Trophoblast cell (in vitro differentiated cells and primary cell): ENCODE measurements around the gene CTSF.

ENCODE experiments used
- DNase-seq, 2 donors: peaks; one replicate each; pipeline ENCODE4 v3.0.0-alpha.2; 2016
- H2AFZ ChIP-seq: 2 replicates; pipeline ENCODE4 v1.6.1; 2013; ENCODE audit warnings: low read length, moderate library complexity, mild to moderate bottlenecking; ENCODE audit not compliant: insufficient read depth, poor library complexity
- H2AK5ac ChIP-seq: 2 replicates; pipeline ENCODE4 v1.6.1; 2013; ENCODE audit warnings: mild to moderate bottlenecking, low read length
- H2BK120ac ChIP-seq: 2 replicates; pipeline ENCODE4 v1.6.1; 2013; ENCODE audit warnings: low read length, mild to moderate bottlenecking, moderate library complexity; ENCODE audit not compliant: insufficient read depth, poor library complexity
- H2BK12ac ChIP-seq: 2 replicates; pipeline ENCODE4 v1.6.1; 2013; ENCODE audit warnings: mild to moderate bottlenecking, low read length, moderate library complexity
- H2BK5ac ChIP-seq: 2 replicates; pipeline ENCODE4 v1.6.1; 2013; ENCODE audit warnings: low read length, low read depth, moderate library complexity, mild to moderate bottlenecking; ENCODE audit not compliant: poor library complexity
- H3K14ac ChIP-seq: 2 replicates; pipeline ENCODE4 v1.6.1; 2013; ENCODE audit warnings: mild to moderate bottlenecking, low read length
- H3K18ac ChIP-seq: 2 replicates; pipeline ENCODE4 v1.6.1; 2013; ENCODE audit warnings: mild to moderate bottlenecking, low read length
- H3K23ac ChIP-seq: 2 replicates; pipeline ENCODE4 v1.6.1; 2013; ENCODE audit warnings: low read length
- H3K27ac ChIP-seq: 2 replicates; pipeline ENCODE4 v1.5.1; 2013; ENCODE audit warnings: low read depth, mild to moderate bottlenecking, inconsistent platforms, low read length, moderate library complexity
- H3K27me3 ChIP-seq: 2 replicates; pipeline ENCODE4 v1.6.1; 2013; ENCODE audit warnings: inconsistent platforms, mild to moderate bottlenecking, low read length, moderate library complexity; ENCODE audit not compliant: insufficient read depth
- H3K36me3 ChIP-seq, 2 experiments: 1 replicate in 1 of 2; 2 replicates in 1 of 2; pipeline ENCODE4 v1.6.1; 2013; ENCODE audit warnings: low read length in 2 of 2, mild to moderate bottlenecking in 2 of 2, moderate library complexity in 1 of 2; ENCODE audit not compliant: insufficient read depth in 2 of 2, control insufficient read depth in 1 of 2
- H3K4ac ChIP-seq: 2 replicates; pipeline ENCODE4 v1.6.1; 2013; ENCODE audit warnings: low read depth, mild to moderate bottlenecking, low read length, moderate library complexity
- H3K4me1 ChIP-seq, 2 experiments: 1 replicate in 1 of 2; 2 replicates in 1 of 2; pipeline ENCODE4 v1.6.1; 2013; ENCODE audit warnings: low read length in 2 of 2, mild to moderate bottlenecking in 2 of 2, moderate library complexity in 1 of 2; ENCODE audit not compliant: insufficient read depth in 2 of 2, control insufficient read depth in 1 of 2
- H3K4me2 ChIP-seq: 2 replicates; pipeline ENCODE4 v1.6.1; 2013; ENCODE audit warnings: inconsistent platforms, mild to moderate bottlenecking, low read length, moderate library complexity
- H3K4me3 ChIP-seq: 2 replicates; pipeline ENCODE4 v1.5.1; 2013; ENCODE audit warnings: mild to moderate bottlenecking, low read depth, low read length, inconsistent platforms
- H3K79me1 ChIP-seq: one replicate; pipeline ENCODE4 v1.6.1; 2013; ENCODE audit warnings: low read length
- H3K79me2 ChIP-seq: 2 replicates; pipeline ENCODE4 v1.6.1; 2013; ENCODE audit warnings: low read length, mild to moderate bottlenecking; ENCODE audit not compliant: control insufficient read depth, insufficient read depth, poor library complexity
- H3K9ac ChIP-seq: 2 replicates; pipeline ENCODE4 v1.6.1; 2013; ENCODE audit warnings: mild to moderate bottlenecking, low read length
- H3K9me3 ChIP-seq: 2 replicates; pipeline ENCODE4 v1.6.1; 2013; ENCODE audit warnings: low read depth, mild to moderate bottlenecking, control low read depth, inconsistent platforms, low read length; ENCODE audit not compliant: insufficient read depth
- H4K12ac ChIP-seq: 2 replicates; pipeline ENCODE4 v1.6.1; 2013; ENCODE audit warnings: low read depth, mild to moderate bottlenecking, low read length, moderate library complexity
- H4K8ac ChIP-seq: 2 replicates; pipeline ENCODE4 v1.6.1; 2013; ENCODE audit warnings: low read depth, mild to moderate bottlenecking, low read length, moderate library complexity
- H4K91ac ChIP-seq: one replicate; pipeline ENCODE4 v1.6.1; 2013; ENCODE audit warnings: low read depth, mild to moderate bottlenecking, low read length, moderate library complexity
- WGBS: extraction: QIAGEN DNeasy Blood & Tissue Kit; methylation state at CpG from one replicate; pipeline ENCODE4 v1.1.7; 2013; ENCODE audit warnings: missing lambda C conversion rate; ENCODE audit not compliant: insufficient read length, insufficient coverage; ENCODE audit errors: extremely low coverage; 5-methylcytosine and 5-hydroxymethylcytosine counted together

Gene CTSF

GRCh38 chr11:66561975-66562248 is 6.5 kb downstream of the CTSF start:
- no peak overlapping the region for H2BK5ac ChIP-seq
- H3K27me3 ChIP-seq, result no peaks in the 10 kb centered on the region
- no peak overlapping the region for H3K9ac ChIP-seq
- H3K79me1 ChIP-seq, result no peaks in the 10 kb centered on the region
- H3K4me1 ChIP-seq, result no peaks in the 10 kb centered on the region
- no peak overlapping the region for H4K8ac ChIP-seq
- no peaks in the 10 kb centered on the region for H3K36me3 ChIP-seq
- H3K79me2 ChIP-seq, result no peaks in the 10 kb centered on the region
- DNase-seq, result no peak
- H3K27ac ChIP-seq, result no peak overlapping the region
- H2AFZ ChIP-seq, result no peak overlapping the region
- H3K23ac ChIP-seq, result no peak overlapping the region
- no CpG with 5 or more reads among the region's 9 CpGs for WGBS
- H3K4me3 ChIP-seq, result no peak overlapping the region
- no peak overlapping the region for H3K18ac ChIP-seq
- H2BK120ac ChIP-seq, result no peak overlapping the region
- H3K14ac ChIP-seq, result no peak overlapping the region
- H3K4ac ChIP-seq, result no peak overlapping the region
- no peak overlapping the region for H2BK12ac ChIP-seq
- H4K91ac ChIP-seq, result no peak overlapping the region
- no peak overlapping the region for H3K4me2 ChIP-seq
- H4K12ac ChIP-seq, result no peak overlapping the region
- H3K9me3 ChIP-seq, result peaks cover 4% of the 10 kb centered on the region
- H2AK5ac ChIP-seq, result no peak overlapping the region

- H3K79me1 ChIP-seq, result no peaks in the 10 kb centered on the region
- no peak overlapping the region for H3K27ac ChIP-seq
- H3K36me3 ChIP-seq, result no peaks in the 10 kb centered on the region
- no peak overlapping the region for H3K14ac ChIP-seq
- H2AFZ ChIP-seq, result no peak overlapping the region
- H3K27me3 ChIP-seq, result no peaks in the 10 kb centered on the region
- DNase-seq, result no peak
- no peak overlapping the region for H2AK5ac ChIP-seq
- H3K4me2 ChIP-seq, result no peak overlapping the region
- no peak overlapping the region for H2BK5ac ChIP-seq
- no peak overlapping the region for H3K18ac ChIP-seq
- H3K4me3 ChIP-seq, result no peak overlapping the region
- H2BK120ac ChIP-seq, result no peak overlapping the region
- H3K4me1 ChIP-seq, result no peaks in the 10 kb centered on the region
- WGBS, result no CpG with 5 or more reads among the region's 14 CpGs
- H4K8ac ChIP-seq, result no peak overlapping the region
- no peak overlapping the region for H3K4ac ChIP-seq
- no peaks in the 10 kb centered on the region for H3K79me2 ChIP-seq
- no peak overlapping the region for H2BK12ac ChIP-seq
- peaks cover 4% of the 10 kb centered on the region for H3K9me3 ChIP-seq
- H3K23ac ChIP-seq, result no peak overlapping the region
- no peak overlapping the region for H4K12ac ChIP-seq
- H3K9ac ChIP-seq, result no peak overlapping the region
- H4K91ac ChIP-seq, result no peak overlapping the region
Measured at GRCh38 chr11:66561178-66561974, 7.0 kb downstream of the CTSF start.

DNA sequence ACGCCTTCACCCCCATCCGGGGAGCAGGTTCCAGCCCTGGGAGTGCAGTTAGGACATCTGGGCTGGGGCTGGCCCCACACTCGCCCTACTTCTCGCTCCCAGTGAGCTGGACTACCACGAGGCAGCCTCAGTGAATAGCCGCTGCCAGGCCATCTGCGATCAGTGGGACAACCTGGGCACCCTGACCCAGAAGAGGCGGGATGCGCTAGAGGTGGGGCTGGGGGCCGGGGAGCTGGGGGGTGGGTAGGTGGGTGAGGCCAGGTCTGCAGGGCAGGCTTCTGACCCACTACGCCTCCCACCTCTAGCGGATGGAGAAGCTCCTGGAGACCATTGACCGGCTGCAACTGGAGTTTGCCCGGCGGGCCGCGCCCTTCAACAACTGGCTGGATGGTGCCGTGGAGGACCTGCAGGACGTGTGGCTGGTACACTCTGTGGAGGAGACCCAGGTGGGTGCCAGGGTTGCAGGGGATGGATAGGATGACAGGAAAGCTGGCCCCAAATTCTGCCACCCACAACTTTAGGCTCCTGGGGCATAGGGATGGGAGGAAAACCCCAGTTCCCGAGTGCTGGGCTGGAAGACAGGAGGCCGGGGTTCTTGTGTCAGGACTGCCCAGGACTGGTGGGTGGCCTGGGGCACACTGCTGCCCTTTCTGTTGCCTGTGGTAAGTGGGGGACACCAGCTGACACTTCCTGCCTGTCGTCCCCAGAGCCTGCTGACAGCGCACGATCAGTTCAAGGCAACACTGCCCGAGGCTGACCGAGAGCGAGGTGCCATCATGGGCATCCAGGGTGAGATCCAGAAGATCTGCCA is 8.3 kb downstream of the CTSF start:
- no peak overlapping the region for H4K8ac ChIP-seq
- no peak overlapping the region for H3K23ac ChIP-seq
- H3K4me3 ChIP-seq, result no peak overlapping the region
- no peak overlapping the region for H3K18ac ChIP-seq
- no peak overlapping the region for H3K4me2 ChIP-seq
- no peak overlapping the region for H3K9ac ChIP-seq
- whole genome bisulfite sequencing, result no CpG with 5 or more reads among the region's 27 CpGs
- no peaks in the 10 kb centered on the region for H3K27me3 ChIP-seq
- H3K27ac ChIP-seq, result no peak overlapping the region
- H2AFZ ChIP-seq, result no peak overlapping the region
- no peaks in the 10 kb centered on the region for H3K4me1 ChIP-seq
- H2BK12ac ChIP-seq, result no peak overlapping the region
- no peak overlapping the region for H2BK5ac ChIP-seq
- H3K14ac ChIP-seq, result no peak overlapping the region
- H3K4ac ChIP-seq, result no peak overlapping the region
- H3K79me2 ChIP-seq, result no peaks in the 10 kb centered on the region
- H3K9me3 ChIP-seq, result peaks cover 4% of the 10 kb centered on the region
- H3K36me3 ChIP-seq, result no peaks in the 10 kb centered on the region
- no peak overlapping the region for H4K91ac ChIP-seq
- no peak overlapping the region for H2AK5ac ChIP-seq
- no peaks in the 10 kb centered on the region for H3K79me1 ChIP-seq
- H4K12ac ChIP-seq, result no peak overlapping the region
- DNase-seq, result no peak
- no peak overlapping the region for H2BK120ac ChIP-seq

DNA sequence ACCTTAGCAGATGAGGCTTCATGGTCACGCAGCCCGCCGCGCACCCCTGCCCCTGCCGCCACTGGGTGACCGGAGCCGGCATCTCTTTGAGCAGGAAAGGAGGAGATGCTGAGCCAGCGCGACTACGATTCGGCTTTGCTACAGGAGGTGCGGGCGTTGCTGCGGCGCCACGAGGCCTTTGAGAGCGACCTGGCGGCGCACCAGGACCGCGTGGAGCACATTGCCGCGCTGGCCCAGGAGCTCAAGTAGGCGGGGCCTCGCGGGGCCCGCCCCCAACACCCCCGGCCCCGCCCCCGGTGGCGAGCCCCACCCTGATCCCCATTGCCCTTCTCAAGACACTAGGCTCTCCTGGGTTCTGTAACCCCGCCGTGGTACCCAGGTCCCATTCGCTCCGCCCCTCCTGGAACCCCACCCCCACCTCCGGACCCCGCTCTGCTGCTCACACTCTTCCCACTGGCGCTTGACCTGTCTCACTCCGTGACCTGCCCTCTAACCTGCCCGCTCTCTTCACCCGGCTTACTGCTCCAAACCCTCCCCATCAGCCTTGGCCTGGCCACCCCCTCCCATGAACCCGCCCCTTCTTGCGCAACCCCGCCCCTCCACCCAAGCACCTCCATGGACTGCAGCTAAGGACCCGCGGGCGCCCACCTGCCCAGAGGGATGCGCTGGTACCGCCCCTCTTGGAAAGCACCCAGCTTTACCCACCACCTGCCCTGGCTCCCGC is 9.1 kb downstream of the CTSF start:
- H3K4me1 ChIP-seq, result no peaks in the 10 kb centered on the region
- H3K9ac ChIP-seq, result no peak overlapping the region
- H3K79me2 ChIP-seq, result no peaks in the 10 kb centered on the region
- peaks cover 4% of the 10 kb centered on the region for H3K9me3 ChIP-seq
- no peak overlapping the region for H3K18ac ChIP-seq
- WGBS, result no CpG with 5 or more reads among the region's 50 CpGs
- H2BK120ac ChIP-seq, result no peak overlapping the region
- no peak overlapping the region for H3K4me3 ChIP-seq
- H4K12ac ChIP-seq, result no peak overlapping the region
- no peak overlapping the region for H3K27ac ChIP-seq
- H2BK12ac ChIP-seq, result no peak overlapping the region
- H4K8ac ChIP-seq, result no peak overlapping the region
- H3K79me1 ChIP-seq, result no peaks in the 10 kb centered on the region
- no peaks in the 10 kb centered on the region for H3K27me3 ChIP-seq
- H3K4ac ChIP-seq, result no peak overlapping the region
- H3K36me3 ChIP-seq, result no peaks in the 10 kb centered on the region
- no peak overlapping the region for H2AK5ac ChIP-seq
- H2AFZ ChIP-seq, result no peak overlapping the region
- H4K91ac ChIP-seq, result no peak overlapping the region
- no peak overlapping the region for H2BK5ac ChIP-seq
- H3K14ac ChIP-seq, result no peak overlapping the region
- H3K23ac ChIP-seq, result no peak overlapping the region
- H3K4me2 ChIP-seq, result no peak overlapping the region
- no peak for DNase-seq
